ENCODE data around the gene ZC3H7B. TPM values are rescaled to one million over a fixed set of nuclear protein-coding genes. Genes with fewer than 3 reads are reported as not detected.

Gene ZC3H7B
- total RNA-seq, 2 experiments from 2014 or later = 29.5 to 32.7 TPM

- ATAC-seq (ENCODE audit: poor library complexity) = no peak
These were observed 66.6 kb downstream of the ZC3H7B start for GRCh38 chr22:41367680-41368542.

DNA sequence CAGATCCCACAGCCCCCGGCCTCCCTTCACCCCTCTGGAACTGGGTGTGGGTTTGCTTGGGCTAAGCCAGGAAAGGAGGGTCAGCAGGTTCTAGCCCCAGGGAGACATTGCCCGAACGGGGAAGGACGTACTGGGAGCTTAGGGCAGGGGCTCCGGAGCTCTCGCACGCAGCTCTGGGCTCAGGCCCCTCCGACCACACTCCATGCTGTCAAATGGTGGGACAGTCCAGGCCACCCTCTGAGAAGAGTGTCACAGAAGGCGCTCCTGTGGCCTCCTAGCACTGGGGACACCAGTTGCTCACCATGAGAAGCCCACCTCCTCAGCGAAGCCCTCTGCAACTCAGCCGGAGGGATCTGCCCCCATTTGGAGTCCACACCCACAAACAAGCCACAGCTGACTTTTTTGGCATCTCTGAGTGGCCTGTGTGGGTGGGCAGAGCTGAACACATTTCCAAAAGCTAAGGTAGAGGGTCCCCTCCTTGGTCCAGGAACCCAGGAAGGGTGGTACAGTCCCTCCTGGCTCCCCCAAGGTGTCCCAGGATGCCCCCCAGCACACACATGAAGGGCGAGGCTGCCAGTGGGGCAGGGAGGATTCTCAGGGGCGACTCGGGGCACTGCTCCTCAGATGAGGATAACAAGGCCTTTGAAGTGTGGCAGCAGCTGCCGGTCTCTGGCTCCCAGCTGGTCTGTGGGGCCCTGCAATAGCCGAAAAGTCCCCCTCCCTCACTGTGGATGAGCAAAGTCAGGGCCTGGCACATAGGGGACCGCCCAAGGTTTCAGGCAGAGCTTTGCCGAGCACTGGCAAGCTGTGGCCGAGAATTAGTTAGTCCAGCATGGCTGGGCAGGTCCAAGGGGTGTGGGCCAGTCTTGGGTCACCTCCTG, 67.5 kb downstream of the ZC3H7B start:
- no peaks in the 10 kb centered on the region for H3K27me3 ChIP-seq (ENCODE audit: control insufficient read depth in 1 of 2, insufficient read depth in 2 of 2, low read length in 2 of 2)
- TF ChIP-seq, protein P1, sequence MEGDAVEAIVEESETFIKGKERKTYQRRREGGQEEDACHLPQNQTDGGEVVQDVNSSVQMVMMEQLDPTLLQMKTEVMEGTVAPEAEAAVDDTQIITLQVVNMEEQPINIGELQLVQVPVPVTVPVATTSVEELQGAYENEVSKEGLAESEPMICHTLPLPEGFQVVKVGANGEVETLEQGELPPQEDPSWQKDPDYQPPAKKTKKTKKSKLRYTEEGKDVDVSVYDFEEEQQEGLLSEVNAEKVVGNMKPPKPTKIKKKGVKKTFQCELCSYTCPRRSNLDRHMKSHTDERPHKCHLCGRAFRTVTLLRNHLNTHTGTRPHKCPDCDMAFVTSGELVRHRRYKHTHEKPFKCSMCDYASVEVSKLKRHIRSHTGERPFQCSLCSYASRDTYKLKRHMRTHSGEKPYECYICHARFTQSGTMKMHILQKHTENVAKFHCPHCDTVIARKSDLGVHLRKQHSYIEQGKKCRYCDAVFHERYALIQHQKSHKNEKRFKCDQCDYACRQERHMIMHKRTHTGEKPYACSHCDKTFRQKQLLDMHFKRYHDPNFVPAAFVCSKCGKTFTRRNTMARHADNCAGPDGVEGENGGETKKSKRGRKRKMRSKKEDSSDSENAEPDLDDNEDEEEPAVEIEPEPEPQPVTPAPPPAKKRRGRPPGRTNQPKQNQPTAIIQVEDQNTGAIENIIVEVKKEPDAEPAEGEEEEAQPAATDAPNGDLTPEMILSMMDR (IDR thresholded peaks at IDR 0.05) = no peak
- DNase-seq (no peak), ATAC-seq (ENCODE audit: poor library complexity) (no peak)
- no peaks in the 10 kb centered on the region for H3K36me3 ChIP-seq (ENCODE audit: insufficient read depth, low read length)
- no peaks in the 10 kb centered on the region for H3K36me3 Mint-ChIP-seq (ENCODE audit: low read depth)
- POLR2A ChIA-PET = no interaction called here
- CTCF ChIA-PET = no interaction called here
- no peaks in the 10 kb centered on the region for H3K4me1 Mint-ChIP-seq (ENCODE audit: low read depth)
- intact Hi-C loops (cut with DNase I, micrococcal nuclease) = no loop called here
- no peak overlapping the region for H3K27ac Mint-ChIP-seq
- H3K4me1 ChIP-seq (ENCODE audit: insufficient read depth, low read length) = peaks cover 12% of the 10 kb centered on the region
- no peaks in the 10 kb centered on the region for H3K27me3 Mint-ChIP-seq
- H3K9me3 ChIP-seq (ENCODE audit: control insufficient read depth in 1 of 2, insufficient read depth in 1 of 2, low read length in 2 of 2) = no peaks in the 10 kb centered on the region
- no peak overlapping the region for H3K27ac ChIP-seq (ENCODE audit: low read depth in 1 of 2, low read length in 2 of 2)
- H3K4me3 ChIP-seq (ENCODE audit: low read length) = no peak overlapping the region
- H3K4me3 Mint-ChIP-seq = no peak overlapping the region
- H3K9me3 Mint-ChIP-seq = no peaks in the 10 kb centered on the region

More at GRCh38 chr22:41367680-41368542, 66.6 kb downstream of the ZC3H7B start:
- H3K36me3 Mint-ChIP-seq (ENCODE audit: low read depth) = no peaks in the 10 kb centered on the region
- H3K4me3 ChIP-seq (ENCODE audit: low read length) = no peak overlapping the region
- POLR2A ChIA-PET = interaction anchor here (1.3 kb wide), 1 partner anchor 14 kb away, joined by 6 read pairs; the partner anchor contains the start of gene TEF
- H3K9me3 Mint-ChIP-seq = no peaks in the 10 kb centered on the region
- no peak for DNase-seq
- no peaks in the 10 kb centered on the region for H3K27me3 ChIP-seq (ENCODE audit: control insufficient read depth in 1 of 2, insufficient read depth in 2 of 2, low read length in 2 of 2)
- no peaks in the 10 kb centered on the region for H3K4me1 Mint-ChIP-seq (ENCODE audit: low read depth)
- intact Hi-C loops (cut with DNase I, micrococcal nuclease) = no loop called here
- TF ChIP-seq, protein P1 (IDR thresholded peaks at IDR 0.05) = no peak
- H3K4me3 Mint-ChIP-seq = no peak overlapping the region
- H3K27ac Mint-ChIP-seq = no peak overlapping the region
- CTCF ChIA-PET = no interaction called here
- no peak overlapping the region for H3K27ac ChIP-seq (ENCODE audit: low read depth in 1 of 2, low read length in 2 of 2)
- H3K9me3 ChIP-seq (ENCODE audit: control insufficient read depth in 1 of 2, insufficient read depth in 1 of 2, low read length in 2 of 2) = no peaks in the 10 kb centered on the region
- H3K4me1 ChIP-seq (ENCODE audit: insufficient read depth, low read length) = peaks cover 12% of the 10 kb centered on the region
- H3K36me3 ChIP-seq (ENCODE audit: insufficient read depth, low read length) = no peaks in the 10 kb centered on the region
- H3K27me3 Mint-ChIP-seq = no peaks in the 10 kb centered on the region

GRCh38 chr22:41369424-41369745, 68.1 kb downstream of the ZC3H7B start:
- no peak overlapping the region for H3K4me3 Mint-ChIP-seq
- POLR2A ChIA-PET = no interaction called here
- H3K36me3 Mint-ChIP-seq (ENCODE audit: low read depth) = no peaks in the 10 kb centered on the region
- Histone ChIP-seq H3K27ac (ENCODE audit: low read depth in 1 of 2, low read length in 2 of 2) (no peak overlapping the region), H3K27me3 (ENCODE audit: control insufficient read depth in 1 of 2, insufficient read depth in 2 of 2, low read length in 2 of 2) (no peaks in the 10 kb centered on the region), H3K4me3 (ENCODE audit: low read length) (no peak overlapping the region), H3K36me3 (ENCODE audit: insufficient read depth, low read length) (no peaks in the 10 kb centered on the region), H3K4me1 (ENCODE audit: insufficient read depth, low read length) (peaks cover 12% of the 10 kb centered on the region), H3K9me3 (ENCODE audit: control insufficient read depth in 1 of 2, insufficient read depth in 1 of 2, low read length in 2 of 2) (no peaks in the 10 kb centered on the region)
- intact Hi-C loops (cut with DNase I, micrococcal nuclease) = no loop called here
- TF ChIP-seq, protein P1 (IDR thresholded peaks at IDR 0.05) = no peak
- DNase-seq (no peak), ATAC-seq (ENCODE audit: poor library complexity) (no peak)
- H3K27me3 Mint-ChIP-seq = no peaks in the 10 kb centered on the region
- CTCF ChIA-PET = no interaction called here
- no peaks in the 10 kb centered on the region for H3K4me1 Mint-ChIP-seq (ENCODE audit: low read depth)
- no peaks in the 10 kb centered on the region for H3K9me3 Mint-ChIP-seq
- no peak overlapping the region for H3K27ac Mint-ChIP-seq

Data from CD4-positive, alpha-beta T cell (primary cell).